Lung (tissue), 4 donors: ENCODE data around the gene PHOSPHO1. TPM values are rescaled to one million over a fixed set of nuclear protein-coding genes. Genes with fewer than 3 reads are reported as not detected.

Experiments used
- polyA plus RNA-seq, 2 donors: library from polyadenylated mRNA; stranded (reverse); fragments of 200-250 nt; gene quantifications; one replicate each; pipeline ENCODE4 v1.2.1, GENCODE V29; 2013
- total RNA-seq, 2 donors: library from RNA; depleted of rRNA in 1 of 2; stranded (reverse); fragments of >200 nt in 1 of 2; gene quantifications; one replicate each; pipeline ENCODE4 v1.2.1, GENCODE V29; 2014 to 2021
- donor health status: Bipolar disorder and iron deficiency.
- donor health status: healthy.
- donor health status: DM: yes; HTN: yes; CAD: no.

PHOSPHO1 gene
- total and polyA plus RNA-seq, 4 donors, result 0.37 to 10.2 (median 1.9) TPM

Other genes starting within 250 kb of the PHOSPHO1 start
- gene IGF2BP1, start 233.4 kb downstream of the PHOSPHO1 start, total RNA-seq, result 10 to 100 TPM in 1 of 2 donors, under 1 TPM in 1; 0.52 to 14.9 TPM
- gene IGF2BP1, start 233.4 kb downstream of the PHOSPHO1 start, polyA plus RNA-seq, result under 1 TPM; 0.06 to 0.10 TPM
- under 1 TPM in 1 of 2 donors, not detected in 1; 0.25 TPM for gene B4GALNT2, start 98.0 kb downstream of the PHOSPHO1 start, total RNA-seq
- under 1 TPM; 0.08 to 0.15 TPM for gene B4GALNT2, start 98.0 kb downstream of the PHOSPHO1 start, polyA plus RNA-seq
- gene GNGT2, start 20.2 kb downstream of the PHOSPHO1 start, total RNA-seq, result 1 to 10 TPM; 1.8 to 4.7 TPM
- gene GNGT2, start 20.2 kb downstream of the PHOSPHO1 start, polyA plus RNA-seq, result 10 to 100 TPM in 1 of 2 donors, 1 to 10 TPM in 1; 9.9 to 12.3 TPM
- gene ABI3, start 20.1 kb downstream of the PHOSPHO1 start, total RNA-seq, result 10 to 100 TPM in 1 of 2 donors, 1 to 10 TPM in 1; 6.9 to 20.0 TPM
- 10 to 100 TPM; 16.2 to 19.2 TPM for gene ABI3, start 20.1 kb downstream of the PHOSPHO1 start, polyA plus RNA-seq
- gene ZNF652, start 131.5 kb upstream of the PHOSPHO1 start, total RNA-seq, result 10 to 100 TPM; 37.7 to 48.9 TPM
- gene ZNF652, start 131.5 kb upstream of the PHOSPHO1 start, polyA plus RNA-seq, result 10 to 100 TPM in 1 of 2 donors, 1 to 10 TPM in 1; 6.8 to 37.9 TPM
- 100 to 1,000 TPM in 1 of 2 donors, 10 to 100 TPM in 1; 51.2 to 152 TPM for gene PHB1, start 184.1 kb upstream of the PHOSPHO1 start, total RNA-seq
- gene PHB1, start 184.1 kb upstream of the PHOSPHO1 start, polyA plus RNA-seq, result 100 to 1,000 TPM; 103 to 209 TPM